Activated CD8-positive, alpha-beta memory T cell treated with anti-CD3 and anti-CD28 coated beads for 24 hours (primary cell): ENCODE results near the gene MINDY1.

ENCODE experiments used
- DNase-seq: peaks from one replicate; pipeline ENCODE4 v3.0.0-alpha.2; 2020

Gene MINDY1

GRCh38 chr1:150985179-150985825 lies 21.4 kb downstream of the MINDY1 start:
- no peak for DNase-seq

DNA sequence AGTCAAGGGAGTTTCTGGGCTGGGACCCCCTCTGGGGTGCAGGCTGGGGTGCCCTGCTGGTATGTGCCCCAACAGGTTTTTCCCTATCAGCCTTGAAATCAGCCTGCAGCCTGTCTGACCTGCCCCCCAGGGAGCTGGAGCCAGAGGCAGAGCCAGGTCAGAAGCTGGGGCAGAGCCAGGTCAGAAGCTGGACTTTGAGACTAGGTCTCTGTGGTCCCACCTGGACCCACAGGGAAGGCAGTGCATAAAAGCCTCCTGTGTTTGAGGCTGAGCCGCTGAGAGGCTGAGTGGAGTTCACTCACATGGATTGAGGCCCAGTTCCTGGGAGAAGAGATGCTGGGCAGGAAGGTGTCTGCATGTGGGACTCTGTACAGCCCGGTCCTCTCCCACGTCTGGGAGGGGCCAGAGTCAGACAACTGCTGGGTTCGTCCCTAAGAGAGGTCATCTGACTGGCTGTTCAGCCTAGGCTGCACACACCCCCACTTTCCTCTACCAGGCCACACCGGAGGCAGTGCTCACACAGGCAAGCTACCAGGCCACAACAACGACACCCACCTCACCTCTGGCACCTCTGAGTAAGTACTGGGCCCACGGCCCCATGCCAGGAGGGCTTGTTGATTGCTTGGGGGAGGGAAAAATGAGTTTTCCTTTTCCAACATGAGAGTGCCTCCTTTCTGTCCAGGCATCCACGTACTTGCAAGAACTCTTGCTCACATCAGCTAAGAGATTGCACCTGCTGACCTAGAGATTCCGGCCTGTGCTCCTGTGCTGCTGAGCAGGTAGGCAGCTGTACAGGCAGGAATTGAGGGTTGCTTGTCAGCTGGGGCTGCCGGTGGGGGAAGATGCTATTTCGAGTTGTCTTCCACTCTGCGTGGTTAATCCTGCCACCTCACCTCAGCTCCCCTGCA lies 24.6 kb downstream of the MINDY1 start, which contains the start of gene ANXA9:
Gene ANXA9, plus strand, starts transcription at position 488 of the 908 bp plus-strand sequence. CDS start 814 bp downstream, outside the sequence.
- DNase-seq, result no peak

- DNase-seq, result no peak
Observed at GRCh38 chr1:150981177-150981804, 25.4 kb downstream of the MINDY1 start.

DNA sequence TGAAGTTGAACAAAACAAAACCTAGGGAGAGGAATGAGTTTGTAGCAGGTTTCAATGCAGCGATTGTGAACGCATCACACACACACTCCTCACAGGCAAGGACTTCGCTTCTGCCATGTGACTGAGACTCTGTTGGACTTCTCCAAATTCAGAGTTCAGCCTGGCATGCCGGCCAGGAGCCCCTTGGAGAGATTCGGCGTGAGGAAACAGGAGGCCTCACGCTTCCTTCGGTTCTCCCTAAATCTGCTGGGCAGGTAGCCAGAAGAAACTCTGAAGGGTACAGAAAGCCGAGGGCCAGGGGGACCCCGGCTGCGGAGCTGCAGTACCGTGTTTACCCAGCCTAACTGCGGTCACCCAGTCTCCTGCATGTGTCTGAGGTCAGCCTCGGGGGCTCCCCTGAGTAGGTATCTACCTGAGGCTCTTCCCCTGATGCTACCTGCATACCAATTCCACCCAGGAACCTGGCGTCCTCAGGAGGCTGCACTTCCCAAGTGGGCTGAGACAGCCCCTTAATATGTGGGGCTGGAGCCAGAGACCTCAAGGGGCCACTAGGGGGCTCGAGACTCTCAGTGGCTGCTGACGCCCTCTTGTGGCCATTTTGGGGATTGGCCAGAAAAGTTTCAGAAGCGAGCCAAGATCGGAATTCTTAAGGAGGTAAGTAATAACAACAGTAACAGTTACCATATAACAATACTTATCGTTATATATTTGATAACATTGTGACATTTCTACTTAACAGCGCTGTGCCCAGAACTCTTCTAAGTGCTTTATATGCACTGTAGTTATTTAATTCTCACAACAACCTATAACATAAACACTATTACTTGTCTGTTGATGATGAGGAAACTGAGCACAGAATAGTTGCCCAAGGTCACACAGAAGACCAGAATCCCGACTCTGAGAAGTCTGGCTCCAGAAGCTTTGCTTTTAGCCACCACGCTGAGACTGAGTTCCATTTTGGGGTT lies 27.3 kb downstream of the MINDY1 start:
- peak; percentile 96 for DNase-seq

- peak; percentile 85 for DNase-seq
Observed at GRCh38 chr1:150976879-150977694, 29.6 kb downstream of the MINDY1 start.

DNA sequence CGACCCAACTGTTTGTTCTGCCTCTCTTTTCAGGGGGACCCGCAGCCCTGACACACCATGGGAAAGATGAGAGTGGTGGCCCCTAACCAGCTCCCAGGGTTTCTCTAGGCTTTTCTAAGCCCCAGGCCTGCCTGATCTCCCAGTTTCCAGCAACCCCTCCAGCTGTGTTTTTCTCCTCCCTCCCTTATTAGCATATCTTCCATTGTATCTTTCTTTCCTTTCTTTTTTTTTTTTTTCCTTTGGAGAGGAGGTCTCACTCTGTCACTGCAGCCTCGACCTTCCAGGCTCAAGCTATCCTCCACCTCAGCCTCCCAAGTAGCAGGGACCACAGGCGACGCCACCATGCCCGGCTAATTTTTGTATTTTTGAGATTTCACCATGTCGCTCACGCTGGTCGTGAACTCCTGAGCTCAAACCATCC lies 30.3 kb downstream of the MINDY1 start:
- DNase-seq, result no peak

- peak; percentile 87 for DNase-seq
Observed at GRCh38 chr1:150974580-150975478, 31.9 kb downstream of the MINDY1 start, which contains the start of gene CERS2. CERS2 (minus strand) TSS chr1:150974835; CDS start chr1:150969090, 5,745 bp downstream.

DNA sequence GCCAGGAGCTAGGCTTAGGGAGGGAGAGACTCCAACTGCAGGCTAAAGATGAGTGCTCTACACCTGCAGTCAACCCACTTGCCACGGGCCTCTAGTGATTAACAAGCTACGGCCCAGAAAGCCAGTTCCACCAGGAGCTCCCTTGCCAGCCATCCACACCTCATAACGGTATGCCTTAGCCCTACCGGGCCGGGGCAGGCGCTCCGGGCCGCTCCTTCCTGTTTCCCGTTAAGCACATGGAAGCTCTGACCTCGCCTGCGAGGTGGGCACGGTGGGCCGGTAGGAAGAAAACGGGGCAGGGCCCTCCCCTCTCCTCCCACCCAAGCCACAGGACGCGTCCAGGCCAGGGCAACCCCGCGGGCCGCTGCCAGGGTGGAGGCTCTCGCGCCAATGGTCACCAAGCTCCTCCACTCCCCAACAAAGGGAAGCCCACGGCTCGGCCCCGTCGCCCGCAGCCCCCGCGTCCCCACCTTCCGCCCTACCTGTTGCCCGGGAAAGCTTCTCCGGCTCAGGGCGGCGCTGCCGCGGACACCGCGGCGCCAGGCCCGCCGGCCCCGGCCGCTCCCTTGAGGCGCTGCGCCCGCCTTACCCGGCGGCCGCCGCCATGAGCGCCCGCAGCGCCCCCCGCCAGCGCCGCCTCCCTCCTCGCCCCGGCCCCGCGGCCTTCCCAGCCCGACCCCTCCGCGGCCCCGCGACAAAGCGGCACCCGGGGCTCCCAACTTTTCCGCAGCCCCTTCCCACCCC lies 32.7 kb downstream of the MINDY1 start:
- DNase-seq, result peak; percentile 84

DNA sequence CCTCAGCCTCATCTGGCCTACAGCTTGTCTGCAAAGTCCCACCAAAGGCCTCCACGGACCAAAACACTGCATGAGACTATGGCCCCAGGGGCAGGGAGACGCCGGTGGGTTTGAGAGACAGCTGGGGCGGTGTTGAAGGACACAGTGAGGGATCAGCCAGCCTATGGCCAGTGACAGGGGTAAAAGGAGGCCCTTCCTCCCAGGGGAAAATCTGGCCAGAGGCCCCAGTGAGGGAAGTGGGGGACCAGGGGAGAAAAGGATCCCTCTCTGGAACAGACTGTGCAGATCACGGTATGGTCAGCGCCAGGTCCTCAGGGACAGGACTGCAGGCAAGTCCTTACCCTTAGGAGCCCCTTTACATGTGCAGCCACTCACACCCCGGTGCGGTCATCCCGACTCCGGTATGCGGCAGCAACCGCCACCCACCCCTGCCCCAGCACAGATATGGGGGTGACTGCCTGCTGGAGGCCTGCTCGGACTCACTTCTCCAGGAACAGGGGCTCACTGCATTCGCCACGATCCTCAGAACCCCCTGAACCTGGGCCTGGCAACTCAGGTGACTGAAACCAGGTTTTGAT lies 33.4 kb downstream of the MINDY1 start:
- no peak for DNase-seq

DNA sequence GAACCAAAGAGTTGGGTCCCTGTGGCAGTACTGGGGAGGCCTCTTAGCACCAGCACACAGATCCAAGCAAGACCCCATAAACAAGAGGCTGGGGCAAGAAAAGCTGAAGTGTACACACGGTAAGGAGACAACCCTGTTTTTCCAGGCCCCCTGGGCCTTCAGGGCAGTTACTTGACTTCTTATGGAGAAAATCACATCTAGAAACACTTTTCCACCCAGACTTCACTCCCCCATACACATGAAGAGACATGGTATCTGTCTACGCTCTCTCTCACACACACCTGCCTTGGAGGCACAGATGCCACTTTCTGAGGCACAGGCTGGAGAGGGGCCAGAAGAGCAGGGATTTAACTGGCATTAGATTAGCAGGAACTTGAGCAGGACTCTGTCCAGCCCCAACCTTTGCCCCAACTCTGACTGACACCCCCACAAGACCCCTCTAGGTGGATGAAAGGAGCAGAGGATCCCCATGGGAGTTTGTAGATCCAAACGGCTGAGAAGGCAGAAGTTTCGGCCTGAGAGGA lies 34.2 kb downstream of the MINDY1 start:
- no peak for DNase-seq

- no peak for DNase-seq
Observed at GRCh38 chr1:150971583-150972416, 34.9 kb downstream of the MINDY1 start.

GRCh38 chr1:150970808-150971582 lies 35.7 kb downstream of the MINDY1 start:
- DNase-seq, result no peak

- no peak for DNase-seq
Observed at GRCh38 chr1:150969626-150970025, 37.1 kb downstream of the MINDY1 start.

DNA sequence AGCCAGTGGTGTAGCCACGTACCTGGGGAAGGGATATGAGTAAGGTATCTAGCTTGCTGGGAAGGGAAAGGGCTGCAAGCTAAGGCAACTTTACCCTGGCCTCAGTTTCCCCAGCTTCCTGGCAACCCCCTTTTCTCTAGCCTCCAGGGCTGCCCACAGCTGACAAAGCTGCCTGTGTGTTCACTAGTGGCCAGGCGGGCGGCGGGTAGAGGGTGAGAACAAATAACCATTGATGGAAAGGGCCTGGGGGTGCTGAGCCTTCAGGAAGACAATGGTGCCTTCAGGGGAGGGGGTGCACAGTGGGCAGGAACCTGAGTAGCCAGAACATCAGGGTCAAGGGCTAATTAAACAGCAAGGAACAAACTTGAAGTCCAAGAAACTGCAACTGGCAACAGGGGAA lies 38.2 kb downstream of the MINDY1 start:
- DNase-seq, result no peak

DNA sequence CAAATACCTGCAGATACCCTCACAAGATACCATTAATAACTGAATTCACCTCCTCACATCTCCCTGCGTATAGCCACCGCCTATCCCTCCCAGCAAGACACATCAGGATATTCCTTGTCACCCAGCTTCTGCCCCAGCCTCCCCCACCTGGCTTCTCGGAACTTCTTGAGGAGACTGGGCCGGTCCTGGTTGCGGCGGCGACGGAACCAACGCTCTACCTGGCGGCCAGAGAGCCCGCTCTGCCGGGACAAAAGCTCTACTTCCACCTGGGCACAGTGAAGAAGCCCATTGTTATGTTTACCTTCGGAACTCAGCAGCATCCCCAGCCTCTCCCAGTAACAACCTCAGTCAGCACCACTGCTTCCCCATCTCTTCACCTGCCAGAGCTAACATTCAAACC lies 38.8 kb downstream of the MINDY1 start:
- no peak for DNase-seq

GRCh38 chr1:150966011-150966410 lies 40.7 kb downstream of the MINDY1 start:
- no peak for DNase-seq

- no peak for DNase-seq
Observed at GRCh38 chr1:150965605-150966004, 41.1 kb downstream of the MINDY1 start.
